Stimulated activated CD4-positive, alpha-beta T cell treated with anti-CD3 and anti-CD28 coated beads, Interleukin-15, amount 100 ng/mL, for 24 hours (primary cell): Measurements from ENCODE around the gene C1D.
"Not testable (repeated sequence)": the region's sequence is repeated elsewhere in the genome, so short reads cannot be mapped to it uniquely, and the experiment has no call there.

Source experiments
- DNase-seq: peaks from one replicate; pipeline ENCODE4 v3.0.0-alpha.2; 2020

C1D gene

GRCh38 chr2:67997903-67998302 lies 64.9 kb downstream of the C1D start:
- DNase-seq: no peak

GRCh38 chr2:67997528-67997900 lies 65.3 kb downstream of the C1D start:
- no peak for DNase-seq

GRCh38 chr2:67996772-67997527 lies 65.9 kb downstream of the C1D start:
- DNase-seq: no peak

GRCh38 chr2:67994716-67995115 lies 68.1 kb downstream of the C1D start:
- DNase-seq: no peak

- DNase-seq: not testable (repeated sequence)
Measured at GRCh38 chr2:67994069-67994468, 68.7 kb downstream of the C1D start.

DNA sequence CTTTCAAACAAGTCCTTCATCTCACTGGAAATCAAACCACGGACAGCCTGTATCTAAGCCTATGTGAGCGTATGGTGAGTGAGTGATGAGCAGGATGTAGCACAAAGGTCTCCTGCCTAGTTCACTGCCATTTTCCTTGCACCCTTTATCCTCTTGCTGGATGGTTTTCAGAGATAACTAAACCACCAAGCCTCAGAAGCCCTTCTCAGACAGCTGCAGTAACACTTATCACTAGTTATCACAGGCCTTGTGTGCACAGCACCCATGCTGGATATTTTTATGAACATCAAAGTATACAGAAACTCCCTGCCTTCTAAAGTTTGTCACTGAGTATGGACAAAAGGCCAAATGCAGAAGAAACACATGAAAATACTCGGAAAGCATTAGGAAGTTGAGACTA lies 69.5 kb downstream of the C1D start:
- no peak for DNase-seq

GRCh38 chr2:67991456-67991855 lies 71.3 kb downstream of the C1D start:
- DNase-seq: no peak
